Measurements from ENCODE around the gene MRTFB.

GRCh38 chr16:14236401-14236800 is 165.3 kb downstream of the MRTFB start:
- TF ChIP-seq CTCF (conservative IDR thresholded peaks at IDR 0.05; ENCODE audit: low read depth, low read length) (no peak), EZH2 (IDR thresholded peaks at IDR 0.05; ENCODE audit: low read length, unreplicated experiment) (no peak)
